ENCODE results near the gene RPLP2.

The RPLP2 gene

GRCh38 chr11:777288-778255 is 32.2 kb upstream of the RPLP2 start, which contains the start of gene GATD1:
TSS of gene GATD1 (minus strand) at chr11:777487. CDS start at chr11:777462, 25 bp downstream.
- TF ChIP-seq CTCF (IDR thresholded peaks at IDR 0.05; ENCODE audit: control extremely low read depth, extremely low read depth, low read depth, missing control alignments) = no peak
- ChIA-PET CTCF (interaction anchor here (2.7 to 2.8 kb wide), 2 partner anchors 12 to 13 kb away, joined by 10 to 11 read pairs; partner anchors contain the start of gene CEND1), POLR2A (interaction anchor here (0.5 to 0.7 kb wide), 2 partner anchors 61 to 148 kb away, joined by 4 read pairs; no protein-coding TSS in a partner anchor)
- peak; percentile 100 for DNase-seq (ENCODE audit: extremely low spot score)

- DNase-seq (ENCODE audit: extremely low spot score) = no peak
- CTCF ChIA-PET = interaction anchor here (2.7 kb wide), 1 partner anchor 11 kb away, joined by 10 read pairs; the partner anchor contains the start of gene CEND1
- no peak for TF ChIP-seq CTCF (IDR thresholded peaks at IDR 0.05; ENCODE audit: control extremely low read depth, extremely low read depth, low read depth, missing control alignments)
- POLR2A ChIA-PET = no interaction called here
Measured at GRCh38 chr11:778976-779954, 30.5 kb upstream of the RPLP2 start.

- DNase-seq (ENCODE audit: extremely low spot score) = no peak
- no peak for TF ChIP-seq CTCF (IDR thresholded peaks at IDR 0.05; ENCODE audit: control extremely low read depth, extremely low read depth, low read depth, missing control alignments)
- ChIA-PET POLR2A (no interaction called here), CTCF (no interaction called here)
Measured at GRCh38 chr11:779955-780532, 29.7 kb upstream of the RPLP2 start.

- CTCF ChIA-PET = interaction anchor here (1.5 to 2.0 kb wide), 2 partner anchors 14 to 47 kb away, joined by 4 to 12 read pairs; no protein-coding TSS in a partner anchor
- no peak for TF ChIP-seq CTCF (IDR thresholded peaks at IDR 0.05; ENCODE audit: control extremely low read depth, extremely low read depth, low read depth, missing control alignments)
- POLR2A ChIA-PET = no interaction called here
- DNase-seq (ENCODE audit: extremely low spot score) = no peak
Measured at GRCh38 chr11:782264-783174, 27.2 kb upstream of the RPLP2 start.

- DNase-seq (ENCODE audit: extremely low spot score) = no peak
- ChIA-PET CTCF (interaction anchor here (0.7 to 2.0 kb wide), 3 partner anchors 13 to 59 kb away, joined by 3 to 12 read pairs (median 4); partner anchors contain the start of gene TSPAN4), POLR2A (no interaction called here)
- peak; percentile 35 for TF ChIP-seq CTCF (IDR thresholded peaks at IDR 0.05; ENCODE audit: control extremely low read depth, extremely low read depth, low read depth, missing control alignments)
Measured at GRCh38 chr11:783581-784015, 26.2 kb upstream of the RPLP2 start.

Measured in GM10248 (cell line).